Calu3 (cell line): Measurements from ENCODE around the gene NEAT1. TPM values are rescaled to one million over a fixed set of nuclear protein-coding genes. Genes with fewer than 3 reads are reported as not detected.

Experiments used
- BruUV-seq: library from RNA; stranded (reverse); fragments of 400-500 nt; replicated peaks from 2 replicates; lab custom pipeline; 2021; lab: Mats Ljungman, UMichigan
- CTCF ChIA-PET: fragments of 300-600 bp; sonication (Branson Sonifier 250); formaldehyde crosslinking; loops from one replicate; lab custom pipeline; 2022; ENCODE audit warnings: antibody characterized with exemption; lab: Charles Lee
- DNase-seq: peaks from one replicate; pipeline ENCODE4 v3.0.0; 2022
- H3K27ac Mint-ChIP-seq: one replicate; pipeline ENCODE4 v1.8.0; 2022; ENCODE audit warnings: mixed read lengths; ENCODE audit not compliant: unreplicated experiment
- H3K27me3 Mint-ChIP-seq: one replicate; pipeline ENCODE4 v1.8.0; 2022; ENCODE audit warnings: mixed read lengths; ENCODE audit not compliant: unreplicated experiment
- H3K36me3 Mint-ChIP-seq: one replicate; pipeline ENCODE4 v1.8.0; 2022; ENCODE audit warnings: mild to moderate bottlenecking, moderate library complexity, mixed read lengths; ENCODE audit not compliant: insufficient read depth, unreplicated experiment
- H3K4me1 Mint-ChIP-seq: one replicate; pipeline ENCODE4 v1.8.0; 2022; ENCODE audit warnings: mild to moderate bottlenecking, low read depth, mixed read lengths; ENCODE audit not compliant: unreplicated experiment
- H3K4me3 Mint-ChIP-seq: one replicate; pipeline ENCODE4 v1.8.0; 2022; ENCODE audit warnings: mild to moderate bottlenecking, low read depth, moderate library complexity, mixed read lengths; ENCODE audit not compliant: unreplicated experiment
- H3K9me3 Mint-ChIP-seq: one replicate; pipeline ENCODE4 v1.8.0; 2022; ENCODE audit warnings: low read depth, mixed read lengths; ENCODE audit not compliant: unreplicated experiment
- intact Hi-C: fragments of 100-400 bp; cut with micrococcal nuclease; formaldehyde crosslinking; loops from one replicate; pipeline ENCODE4 v1.10.0; 2022; ENCODE audit not compliant: unreplicated experiment
- total RNA-seq: library from RNA; stranded (reverse); gene quantifications from 2 replicates; pipeline ENCODE4 v1.2.3, GENCODE V29; 2022
- TF ChIP-seq, protein P1 (sequence below): fragments of 200-600 bp; IDR thresholded peaks from one replicate; pipeline ENCODE4 v1.8.0; 2022; ENCODE audit warnings: antibody characterized with exemption; ENCODE audit not compliant: unreplicated experiment

Gene NEAT1
- total RNA-seq, 1 experiment from 2014 or later: 605 TPM

DNA sequence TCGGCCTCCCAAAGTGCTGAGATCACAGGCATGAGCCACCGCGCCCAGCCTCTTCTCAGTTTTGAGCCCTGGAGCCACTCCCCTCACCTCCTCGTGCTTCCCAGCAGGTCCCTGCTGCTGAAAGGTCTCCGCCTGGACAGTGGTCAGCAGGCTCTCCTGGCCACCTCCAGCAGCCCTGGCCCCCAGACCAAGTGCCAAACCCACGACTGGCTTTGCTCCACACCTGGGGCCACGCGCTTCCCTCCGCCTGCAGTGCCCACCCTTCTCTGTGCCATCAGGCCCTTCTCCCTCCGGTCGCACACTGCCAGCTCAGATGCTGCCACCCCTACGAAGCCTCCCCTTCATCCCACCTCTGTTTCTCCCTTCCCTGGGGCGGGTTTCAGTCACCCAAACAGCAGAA, 23.3 kb upstream of the NEAT1 start:
- H3K9me3 Mint-ChIP-seq: no peaks in the 10 kb centered on the region
- H3K36me3 Mint-ChIP-seq: peaks cover 60% of the 10 kb centered on the region
- no peak overlapping the region for H3K4me3 Mint-ChIP-seq
- no peak overlapping the region for H3K27ac Mint-ChIP-seq
- intact Hi-C loops: no loop called here
- BruUV-seq: no TSS peak
- no peak for DNase-seq
- CTCF ChIA-PET: interaction anchor here (0.6 kb wide), 2 partner anchors 215 to 1352 kb away, joined by 3 to 7 read pairs; no protein-coding TSS in a partner anchor
- TF ChIP-seq, protein P1, sequence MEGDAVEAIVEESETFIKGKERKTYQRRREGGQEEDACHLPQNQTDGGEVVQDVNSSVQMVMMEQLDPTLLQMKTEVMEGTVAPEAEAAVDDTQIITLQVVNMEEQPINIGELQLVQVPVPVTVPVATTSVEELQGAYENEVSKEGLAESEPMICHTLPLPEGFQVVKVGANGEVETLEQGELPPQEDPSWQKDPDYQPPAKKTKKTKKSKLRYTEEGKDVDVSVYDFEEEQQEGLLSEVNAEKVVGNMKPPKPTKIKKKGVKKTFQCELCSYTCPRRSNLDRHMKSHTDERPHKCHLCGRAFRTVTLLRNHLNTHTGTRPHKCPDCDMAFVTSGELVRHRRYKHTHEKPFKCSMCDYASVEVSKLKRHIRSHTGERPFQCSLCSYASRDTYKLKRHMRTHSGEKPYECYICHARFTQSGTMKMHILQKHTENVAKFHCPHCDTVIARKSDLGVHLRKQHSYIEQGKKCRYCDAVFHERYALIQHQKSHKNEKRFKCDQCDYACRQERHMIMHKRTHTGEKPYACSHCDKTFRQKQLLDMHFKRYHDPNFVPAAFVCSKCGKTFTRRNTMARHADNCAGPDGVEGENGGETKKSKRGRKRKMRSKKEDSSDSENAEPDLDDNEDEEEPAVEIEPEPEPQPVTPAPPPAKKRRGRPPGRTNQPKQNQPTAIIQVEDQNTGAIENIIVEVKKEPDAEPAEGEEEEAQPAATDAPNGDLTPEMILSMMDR: no peak
- H3K27me3 Mint-ChIP-seq: no peaks in the 10 kb centered on the region
- no peaks in the 10 kb centered on the region for H3K4me1 Mint-ChIP-seq

GRCh38 chr11:65399845-65400244, 22.8 kb upstream of the NEAT1 start:
- TF ChIP-seq, protein P1: no peak
- CTCF ChIA-PET: interaction anchor here (0.6 kb wide), 1 partner anchor 1352 kb away, joined by 7 read pairs; no protein-coding TSS in a partner anchor
- DNase-seq: no peak
- no peaks in the 10 kb centered on the region for H3K9me3 Mint-ChIP-seq
- no TSS peak for BruUV-seq
- H3K4me1 Mint-ChIP-seq: no peaks in the 10 kb centered on the region
- no peaks in the 10 kb centered on the region for H3K27me3 Mint-ChIP-seq
- H3K27ac Mint-ChIP-seq: no peak overlapping the region
- intact Hi-C loops: no loop called here
- peaks cover 60% of the 10 kb centered on the region for H3K36me3 Mint-ChIP-seq
- H3K4me3 Mint-ChIP-seq: no peak overlapping the region

- peaks cover 66% of the 10 kb centered on the region for H3K36me3 Mint-ChIP-seq
- TF ChIP-seq, protein P1: no peak
Observed at GRCh38 chr11:65400307-65401072, 22.1 kb upstream of the NEAT1 start.

GRCh38 chr11:65401073-65401802, 21.4 kb upstream of the NEAT1 start:
- DNase-seq: no peak
- Mint-ChIP-seq H3K27ac (no peak overlapping the region), H3K9me3 (no peaks in the 10 kb centered on the region), H3K27me3 (no peaks in the 10 kb centered on the region), H3K4me1 (no peaks in the 10 kb centered on the region), H3K36me3 (peaks cover 64% of the 10 kb centered on the region), H3K4me3 (no peak overlapping the region)
- no TSS peak for BruUV-seq
- CTCF ChIA-PET: interaction anchor here (0.7 kb wide), 1 partner anchor 39 kb away, joined by 4 read pairs; no protein-coding TSS in a partner anchor
- intact Hi-C loops: no loop called here
- TF ChIP-seq, protein P1: no peak

More at GRCh38 chr11:65400307-65401072, 22.1 kb upstream of the NEAT1 start:
- H3K27me3 Mint-ChIP-seq: no peaks in the 10 kb centered on the region
- no peak overlapping the region for H3K4me3 Mint-ChIP-seq
- no peak overlapping the region for H3K27ac Mint-ChIP-seq
- BruUV-seq: no TSS peak
- no peaks in the 10 kb centered on the region for H3K4me1 Mint-ChIP-seq
- DNase-seq: no peak
- H3K9me3 Mint-ChIP-seq: no peaks in the 10 kb centered on the region
- CTCF ChIA-PET: no interaction called here
- intact Hi-C loops: no loop called here
